ENCODE results near the gene NFX1. TPM values are rescaled to one million over a fixed set of nuclear protein-coding genes. Genes with fewer than 3 reads are reported as not detected.
"Not testable (repeated sequence)": the region's sequence is repeated elsewhere in the genome, so short reads cannot be mapped to it uniquely, and the experiment has no call there.

The NFX1 gene
- total RNA-seq, 1 experiment from 2014 or later: 15.4 TPM

DNA sequence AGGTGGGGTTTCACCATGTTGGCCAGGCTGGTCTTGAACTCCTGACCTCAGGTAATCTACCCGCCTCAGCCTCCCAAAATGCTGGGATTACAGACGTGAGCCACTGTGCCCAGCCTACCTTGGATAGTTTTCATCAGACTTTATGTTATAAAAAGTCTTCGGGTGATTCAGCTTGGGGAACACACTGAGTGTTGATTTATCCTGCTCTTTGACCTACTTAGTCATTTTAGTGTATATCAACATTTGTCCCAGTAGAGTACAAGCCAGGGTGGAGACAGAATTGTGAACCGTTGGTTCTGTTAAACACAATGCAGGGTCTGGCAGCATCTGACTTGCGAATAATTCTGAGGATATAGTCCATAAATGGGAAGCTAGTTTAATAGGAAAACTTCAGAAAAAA, 39.7 kb downstream of the NFX1 start:
- peak overlapping the region; percentile 80 for H3K4me2 ChIP-seq (ENCODE audit: low read length)
- H3K4me3 ChIP-seq (ENCODE audit: low read length): peak overlapping the region; percentile 31; the same call in 1 of the 2 replicates
- peak; percentile 83 for DNase-seq
- no peak overlapping the region for H2AFZ ChIP-seq (ENCODE audit: low read length)
- CTCF ChIA-PET: interaction anchor here (0.6 kb wide), 2 partner anchors 86 to 1744 kb away, joined by 4 to 6 read pairs; no protein-coding TSS in a partner anchor
- H3K4me1 ChIP-seq (ENCODE audit: insufficient read depth, low read length): peaks cover 32% of the 10 kb centered on the region
- peak; percentile 53 for ATAC-seq
- H3K9me2 ChIP-seq (replicated peaks; ENCODE audit: low read length): no peaks in the 10 kb centered on the region
- POLR2A ChIA-PET (ENCODE audit: unreplicated experiment): interaction anchor here (0.6 to 0.9 kb wide), 2 partner anchors 40 to 71 kb away, joined by 3 read pairs; partner anchors contain the start of gene NFX1
- H3K27ac ChIP-seq (ENCODE audit: low read length): peak overlapping the region; percentile 94
- intact Hi-C loops (cut with micrococcal nuclease): loop anchor here (1.0 to 2.0 kb wide), 3 partner anchors 10 to 39 kb away; partner anchors contain the start of gene NFX1
- 0 out of 2 replicates have a peak, but pooled peaks cover 3% of the 10 kb centered on the region for H3K79me2 ChIP-seq (ENCODE audit: low read length)
- peak overlapping the region; percentile 70 for H3K9ac ChIP-seq (ENCODE audit: low read length)
- peaks cover 3% of the 10 kb centered on the region for H3F3A ChIP-seq (ENCODE audit: low read length, unreplicated experiment)
- no peaks in the 10 kb centered on the region for H3K9me3 ChIP-seq (ENCODE audit: low read length)
- H3K27me3 ChIP-seq (ENCODE audit: low read length): no peaks in the 10 kb centered on the region
- TF ChIP-seq CTCF (conservative IDR thresholded peaks at IDR 0.05; ENCODE audit: low read depth, low read length) (no peak), EZH2 (IDR thresholded peaks at IDR 0.05; ENCODE audit: low read length, unreplicated experiment) (no peak), EZH2phosphoT487 (IDR thresholded peaks at IDR 0.05; ENCODE audit: borderline replicate concordance, low read length) (no peak)
- peaks cover 28% of the 10 kb centered on the region for H3K36me3 ChIP-seq (ENCODE audit: low read depth, low read length)
- BruUV-seq (replicated peaks): no TSS peak
- H4K20me1 ChIP-seq (ENCODE audit: low read length): no peaks in the 10 kb centered on the region

- no peak for ATAC-seq
- H3K36me3 ChIP-seq (ENCODE audit: low read depth, low read length): peaks cover 26% of the 10 kb centered on the region
- H3K79me2 ChIP-seq (ENCODE audit: low read length): 0 out of 2 replicates have a peak, but pooled peaks cover 3% of the 10 kb centered on the region
- H2AFZ ChIP-seq (ENCODE audit: low read length): no peak overlapping the region
- TF ChIP-seq EZH2 (IDR thresholded peaks at IDR 0.05; ENCODE audit: low read length, unreplicated experiment) (no peak), EZH2phosphoT487 (IDR thresholded peaks at IDR 0.05; ENCODE audit: borderline replicate concordance, low read length) (no peak)
- POLR2A ChIA-PET (ENCODE audit: unreplicated experiment): no interaction called here
- H3K27me3 ChIP-seq (ENCODE audit: low read length): no peaks in the 10 kb centered on the region
- intact Hi-C loops (cut with micrococcal nuclease): no loop called here
- CTCF ChIA-PET: no interaction called here
- no peaks in the 10 kb centered on the region for H4K20me1 ChIP-seq (ENCODE audit: low read length)
- BruUV-seq (replicated peaks): no TSS peak
- H3K9me2 ChIP-seq (replicated peaks; ENCODE audit: low read length): no peaks in the 10 kb centered on the region
- H3K9me3 ChIP-seq (ENCODE audit: low read length): no peaks in the 10 kb centered on the region
- H3K27ac ChIP-seq (ENCODE audit: low read length): no peak overlapping the region
- H3K4me2 ChIP-seq (ENCODE audit: low read length): no peak overlapping the region
- peaks cover 3% of the 10 kb centered on the region for H3F3A ChIP-seq (ENCODE audit: low read length, unreplicated experiment)
- no peak for DNase-seq
- no peak overlapping the region for H3K9ac ChIP-seq (ENCODE audit: low read length)
- H3K4me3 ChIP-seq (ENCODE audit: low read length): no peak overlapping the region
- peaks cover 32% of the 10 kb centered on the region for H3K4me1 ChIP-seq (ENCODE audit: insufficient read depth, low read length)
These were observed 41.1 kb downstream of the NFX1 start for GRCh38 chr9:33331377-33331891.

DNA sequence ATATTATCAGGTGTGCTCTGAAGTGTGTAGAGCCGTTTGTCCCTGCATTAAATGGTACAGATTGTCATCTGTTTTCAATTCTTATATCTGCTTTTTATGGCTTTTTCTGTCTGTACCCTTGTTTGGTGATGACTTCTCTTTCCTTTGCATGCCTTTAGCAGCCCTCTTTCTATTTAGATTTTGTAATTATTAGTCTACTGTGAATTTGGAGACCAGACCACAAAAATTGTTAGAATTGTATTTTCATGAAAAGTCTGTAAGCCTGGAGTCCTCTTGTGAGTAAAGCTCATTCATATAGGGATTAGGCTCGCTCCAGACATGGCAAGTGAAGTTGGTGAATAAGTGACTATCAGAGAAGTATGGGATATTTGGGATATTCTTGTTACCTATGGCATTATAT, 41.7 kb downstream of the NFX1 start:
- H3K9ac ChIP-seq (ENCODE audit: low read length): no peak overlapping the region
- H3K9me3 ChIP-seq (ENCODE audit: low read length): no peaks in the 10 kb centered on the region
- ChIA-PET POLR2A (ENCODE audit: unreplicated experiment) (no interaction called here), CTCF (no interaction called here)
- H3K4me3 ChIP-seq (ENCODE audit: low read length): no peak overlapping the region
- no TSS peak for BruUV-seq (replicated peaks)
- intact Hi-C loops (cut with micrococcal nuclease): no loop called here
- no peak overlapping the region for H3K4me2 ChIP-seq (ENCODE audit: low read length)
- DNase-seq: no peak
- no peak for ATAC-seq
- no peaks in the 10 kb centered on the region for H3K27me3 ChIP-seq (ENCODE audit: low read length)
- peaks cover 3% of the 10 kb centered on the region for H3F3A ChIP-seq (ENCODE audit: low read length, unreplicated experiment)
- no peaks in the 10 kb centered on the region for H3K9me2 ChIP-seq (replicated peaks; ENCODE audit: low read length)
- 0 out of 2 replicates have a peak, but pooled peaks cover 3% of the 10 kb centered on the region for H3K79me2 ChIP-seq (ENCODE audit: low read length)
- TF ChIP-seq CTCF (conservative IDR thresholded peaks at IDR 0.05; ENCODE audit: low read depth, low read length) (no peak), EZH2 (IDR thresholded peaks at IDR 0.05; ENCODE audit: low read length, unreplicated experiment) (no peak), EZH2phosphoT487 (IDR thresholded peaks at IDR 0.05; ENCODE audit: borderline replicate concordance, low read length) (no peak)
- no peaks in the 10 kb centered on the region for H4K20me1 ChIP-seq (ENCODE audit: low read length)
- no peak overlapping the region for H3K27ac ChIP-seq (ENCODE audit: low read length)
- peaks cover 28% of the 10 kb centered on the region for H3K36me3 ChIP-seq (ENCODE audit: low read depth, low read length)
- H2AFZ ChIP-seq (ENCODE audit: low read length): no peak overlapping the region
- H3K4me1 ChIP-seq (ENCODE audit: insufficient read depth, low read length): peaks cover 32% of the 10 kb centered on the region

DNA sequence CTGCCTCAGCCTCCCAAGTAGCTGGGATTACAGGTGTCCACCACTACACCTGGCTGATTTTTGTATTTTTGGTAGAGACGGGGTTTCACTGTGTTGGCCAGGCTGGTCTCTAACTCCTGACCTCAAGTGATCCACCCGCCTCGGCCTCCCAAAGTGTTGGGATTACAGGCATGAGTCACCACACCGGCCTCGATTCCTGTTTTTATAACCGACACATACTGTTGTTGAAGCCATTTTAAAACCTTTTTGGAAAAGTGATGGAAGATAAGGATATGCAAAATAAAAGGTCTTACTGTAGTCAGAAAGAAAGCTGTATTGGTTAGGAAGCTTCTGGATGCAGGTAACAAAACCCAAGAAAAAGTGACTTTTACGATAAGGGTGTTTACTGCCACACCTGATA, 42.6 kb downstream of the NFX1 start:
- H2AFZ ChIP-seq (ENCODE audit: low read length); H3F3A ChIP-seq (ENCODE audit: low read length, unreplicated experiment); H3K9me2 ChIP-seq (replicated peaks; ENCODE audit: low read length); H3K4me2 ChIP-seq (ENCODE audit: low read length); DNase-seq; POLR2A ChIA-PET (ENCODE audit: unreplicated experiment); CTCF ChIA-PET; ATAC-seq; H3K27ac ChIP-seq (ENCODE audit: low read length); H3K79me2 ChIP-seq (ENCODE audit: low read length); H3K9ac ChIP-seq (ENCODE audit: low read length); intact Hi-C loops (cut with micrococcal nuclease); H3K9me3 ChIP-seq (ENCODE audit: low read length); BruUV-seq (replicated peaks); H3K27me3 ChIP-seq (ENCODE audit: low read length); H4K20me1 ChIP-seq (ENCODE audit: low read length); H3K4me3 ChIP-seq (ENCODE audit: low read length): not testable (repeated sequence)
- H3K4me1 ChIP-seq (ENCODE audit: insufficient read depth, low read length): peaks cover 26% of the 10 kb centered on the region
- H3K36me3 ChIP-seq (ENCODE audit: low read depth, low read length): peaks cover 34% of the 10 kb centered on the region
